ENCODE data around the gene HNRNPAB. TPM values are rescaled to one million over a fixed set of nuclear protein-coding genes. Genes with fewer than 3 reads are reported as not detected.

The HNRNPAB gene
- total RNA-seq, 1 experiment from 2014 or later = 408 TPM

GRCh38 chr5:178162481-178162880 is 41.9 kb upstream of the HNRNPAB start:
- Histone ChIP-seq H3K4me1 (ENCODE audit: insufficient read depth, low read length, poor library complexity, severe bottlenecking) (no peaks in the 10 kb centered on the region), H3K4me3 (ENCODE audit: low read depth, low read length, poor library complexity, severe bottlenecking) (no peak overlapping the region), H3K9me3 (ENCODE audit: low read depth, low read length, poor library complexity, severe bottlenecking) (no peaks in the 10 kb centered on the region), H3K27ac (ENCODE audit: low read depth, low read length, poor library complexity, severe bottlenecking) (no peak overlapping the region), H3K36me3 (ENCODE audit: insufficient read depth, low read length, poor library complexity, severe bottlenecking) (no peaks in the 10 kb centered on the region), H3K27me3 (replicated peaks; ENCODE audit: insufficient read depth, low read depth, low read length, poor library complexity) (no peaks in the 10 kb centered on the region)
- no peak for DNase-seq (ENCODE audit: low spot score)
- intact Hi-C loops (cut with micrococcal nuclease; ENCODE audit: unreplicated experiment) = no loop called here
- ChIA-PET CTCF (no interaction called here), POLR2A (ENCODE audit: low non-redundant PET) (no interaction called here)
- TF ChIP-seq CTCF (conservative IDR thresholded peaks at IDR 0.05; ENCODE audit: low read depth, low read length) (no peak), EZH2 (IDR thresholded peaks at IDR 0.05; ENCODE audit: borderline replicate concordance, low read depth, low read length, poor library complexity, severe bottlenecking) (no peak)
- BruUV-seq (replicated peaks) = no TSS peak

- CTCF ChIA-PET = interaction anchor here (0.6 kb wide), 1 partner anchor 52 kb away, joined by 5 read pairs; no protein-coding TSS in a partner anchor
- BruUV-seq (replicated peaks) = no TSS peak
- H3K4me3 ChIP-seq (ENCODE audit: low read depth, low read length, poor library complexity, severe bottlenecking) = peak overlapping the region; percentile 25
- POLR2A ChIA-PET (ENCODE audit: low non-redundant PET) = no interaction called here
- no peaks in the 10 kb centered on the region for H3K36me3 ChIP-seq (ENCODE audit: insufficient read depth, low read length, poor library complexity, severe bottlenecking)
- no peaks in the 10 kb centered on the region for H3K4me1 ChIP-seq (ENCODE audit: insufficient read depth, low read length, poor library complexity, severe bottlenecking)
- H3K9me3 ChIP-seq (ENCODE audit: low read depth, low read length, poor library complexity, severe bottlenecking) = no peaks in the 10 kb centered on the region
- no peak overlapping the region for H3K27ac ChIP-seq (ENCODE audit: low read depth, low read length, poor library complexity, severe bottlenecking)
- peak; percentile 84 for DNase-seq (ENCODE audit: low spot score)
- intact Hi-C loops (cut with micrococcal nuclease; ENCODE audit: unreplicated experiment) = loop anchor here (1.0 kb wide), 1 partner anchor 88 kb away; no protein-coding TSS in a partner anchor
- no peaks in the 10 kb centered on the region for H3K27me3 ChIP-seq (replicated peaks; ENCODE audit: insufficient read depth, low read depth, low read length, poor library complexity)
- TF ChIP-seq EZH2 (IDR thresholded peaks at IDR 0.05; ENCODE audit: borderline replicate concordance, low read depth, low read length, poor library complexity, severe bottlenecking) (no peak), CTCF (conservative IDR thresholded peaks at IDR 0.05; ENCODE audit: low read depth, low read length) (peak; percentile 93)
These were observed 40.3 kb upstream of the HNRNPAB start for GRCh38 chr5:178163772-178164735.

- Histone ChIP-seq H3K36me3 (ENCODE audit: insufficient read depth, low read length, poor library complexity, severe bottlenecking) (no peaks in the 10 kb centered on the region), H3K4me3 (ENCODE audit: low read depth, low read length, poor library complexity, severe bottlenecking) (no peak overlapping the region), H3K27ac (ENCODE audit: low read depth, low read length, poor library complexity, severe bottlenecking) (no peak overlapping the region), H3K9me3 (ENCODE audit: low read depth, low read length, poor library complexity, severe bottlenecking) (no peaks in the 10 kb centered on the region), H3K27me3 (replicated peaks; ENCODE audit: insufficient read depth, low read depth, low read length, poor library complexity) (no peaks in the 10 kb centered on the region), H3K4me1 (ENCODE audit: insufficient read depth, low read length, poor library complexity, severe bottlenecking) (no peaks in the 10 kb centered on the region)
- POLR2A ChIA-PET (ENCODE audit: low non-redundant PET) = no interaction called here
- DNase-seq (ENCODE audit: low spot score) = no peak
- BruUV-seq (replicated peaks) = no TSS peak
- intact Hi-C loops (cut with micrococcal nuclease; ENCODE audit: unreplicated experiment) = no loop called here
- no peak for TF ChIP-seq CTCF (conservative IDR thresholded peaks at IDR 0.05; ENCODE audit: low read depth, low read length)
- TF ChIP-seq EZH2 (IDR thresholded peaks at IDR 0.05; ENCODE audit: borderline replicate concordance, low read depth, low read length, poor library complexity, severe bottlenecking) = no peak
- CTCF ChIA-PET = interaction anchor here (0.9 kb wide), 1 partner anchor 9 kb away, joined by 4 read pairs; no protein-coding TSS in a partner anchor
These were observed 38.8 kb upstream of the HNRNPAB start for GRCh38 chr5:178165581-178165980.

All from A673 (cell line).